Panc1 (cell line): ENCODE measurements around the gene DAB1. TPM values are rescaled to one million over a fixed set of nuclear protein-coding genes. Genes with fewer than 3 reads are reported as not detected.
A peak's percentile ranks its signal among the peaks of the same experiment; 100 is the strongest.

Experiments used
- ATAC-seq: fragments of 200-7000 bp; cut with Tn5 transposase; 2 replicates; pipeline ENCODE4 v1.9.1; 2020; ENCODE audit warnings: mild to moderate bottlenecking, moderate library complexity
- BruUV-seq: library from RNA; stranded (reverse); fragments of 400-500 nt; replicated peaks from 2 replicates; lab custom pipeline; 2021; lab: Mats Ljungman, UMichigan
- CTCF ChIA-PET: fragments of 300-600 bp; sonication (Branson Sonifier 250); formaldehyde crosslinking; loops from one replicate; lab custom pipeline; 2022; ENCODE audit warnings: antibody characterized with exemption; lab: Charles Lee
- POLR2A ChIA-PET: fragments of 300-600 bp; sonication (Branson Sonifier 250); formaldehyde crosslinking; loops from one replicate; lab custom pipeline; 2022; ENCODE audit warnings: antibody characterized with exemption; lab: Charles Lee
- DNase-seq: peaks from one replicate; pipeline ENCODE4 v3.0.0-alpha.2; 2010; ENCODE audit warnings: low read depth, low spot score
- H3K27ac ChIP-seq: 2 replicates; pipeline ENCODE4 v1.5.1; 2011; ENCODE audit warnings: mild to moderate bottlenecking, low read length, inconsistent platforms
- H3K27me3 ChIP-seq: fragments of 200-500 bp; sonication (Bioruptor generic); 2 replicates; pipeline ENCODE4 v1.6.0; 2014; ENCODE audit warnings: low read length, inconsistent platforms; ENCODE audit not compliant: control insufficient read depth, insufficient read depth
- H3K36me3 ChIP-seq: fragments of 200-500 bp; sonication (Bioruptor generic); 2 replicates; pipeline ENCODE4 v1.5.1; 2014; ENCODE audit warnings: inconsistent platforms, mild to moderate bottlenecking, low read length, moderate library complexity; ENCODE audit not compliant: control insufficient read depth, insufficient read depth
- H3K4me1 ChIP-seq: 2 replicates; pipeline ENCODE4 v1.5.1; 2011; ENCODE audit warnings: inconsistent platforms, mild to moderate bottlenecking, low read length, moderate library complexity; ENCODE audit not compliant: control insufficient read depth, insufficient read depth
- H3K4me3 ChIP-seq, 2 experiments: 2 replicates each; pipeline ENCODE4 v1.5.1; 2011 to 2012; ENCODE audit warnings: low read depth in 2 of 2, low read length in 2 of 2, mild to moderate bottlenecking in 2 of 2, inconsistent platforms in 1 of 2, moderate library complexity in 1 of 2
- H3K9me3 ChIP-seq: fragments of 200-500 bp; sonication (Bioruptor generic); 2 replicates; pipeline ENCODE4 v1.5.1; 2014; ENCODE audit warnings: low read depth, mild to moderate bottlenecking, inconsistent platforms, low read length, moderate library complexity; ENCODE audit not compliant: control insufficient read depth, insufficient read depth
- POLR2AphosphoS5 ChIP-seq: IDR thresholded peaks from 2 replicates; pipeline ENCODE4 v1.6.1; 2012; ENCODE audit warnings: mild to moderate bottlenecking, low read depth, low read length, moderate library complexity
- SIN3A ChIP-seq: IDR thresholded peaks from 2 replicates; pipeline ENCODE4 v1.6.1; 2012; ENCODE audit warnings: low read depth, mild to moderate bottlenecking, low read length, moderate library complexity, borderline replicate concordance; ENCODE audit not compliant: insufficient read depth
- TCF7L2 ChIP-seq: IDR thresholded peaks from 2 replicates; pipeline ENCODE4 v1.6.1; 2011; ENCODE audit warnings: mild to moderate bottlenecking, low read depth, low read length, inconsistent platforms
- in situ Hi-C: cut with HindIII; loops from 2 replicates; pipeline ENCODE4 v1.10.0; 2016; ENCODE audit warnings: low sequenced_read_pairs, low pct_unique_long_range_greater_than_20kb
- intact Hi-C: fragments of 100-400 bp; cut with micrococcal nuclease; formaldehyde crosslinking; loops from one replicate; pipeline ENCODE4 v1.10.0; 2022; ENCODE audit not compliant: unreplicated experiment
- total RNA-seq: library from RNA; stranded (reverse); gene quantifications from one replicate; pipeline ENCODE4 v1.2.1, GENCODE V29; 2021; ENCODE audit not compliant: unreplicated experiment
- TF ChIP-seq, protein P1 (sequence below): fragments of 450-650 bp; IDR thresholded peaks from 2 replicates; pipeline ENCODE4 v1.5.1; 2017; ENCODE audit warnings: mild to moderate bottlenecking
- TF ChIP-seq, protein P2 (sequence below), 2 experiments: IDR thresholded peaks; 2 replicates each; pipeline ENCODE4 v1.6.1; 2011 to 2012; ENCODE audit warnings: low read depth in 2 of 2, control low read depth in 1 of 2, low read length in 1 of 2, mild to moderate bottlenecking in 1 of 2, moderate library complexity in 1 of 2; ENCODE audit not compliant: insufficient read depth in 1 of 2

DAB1 gene
- total RNA-seq, 1 experiment from 2014 or later: 0.05 TPM

DNA sequence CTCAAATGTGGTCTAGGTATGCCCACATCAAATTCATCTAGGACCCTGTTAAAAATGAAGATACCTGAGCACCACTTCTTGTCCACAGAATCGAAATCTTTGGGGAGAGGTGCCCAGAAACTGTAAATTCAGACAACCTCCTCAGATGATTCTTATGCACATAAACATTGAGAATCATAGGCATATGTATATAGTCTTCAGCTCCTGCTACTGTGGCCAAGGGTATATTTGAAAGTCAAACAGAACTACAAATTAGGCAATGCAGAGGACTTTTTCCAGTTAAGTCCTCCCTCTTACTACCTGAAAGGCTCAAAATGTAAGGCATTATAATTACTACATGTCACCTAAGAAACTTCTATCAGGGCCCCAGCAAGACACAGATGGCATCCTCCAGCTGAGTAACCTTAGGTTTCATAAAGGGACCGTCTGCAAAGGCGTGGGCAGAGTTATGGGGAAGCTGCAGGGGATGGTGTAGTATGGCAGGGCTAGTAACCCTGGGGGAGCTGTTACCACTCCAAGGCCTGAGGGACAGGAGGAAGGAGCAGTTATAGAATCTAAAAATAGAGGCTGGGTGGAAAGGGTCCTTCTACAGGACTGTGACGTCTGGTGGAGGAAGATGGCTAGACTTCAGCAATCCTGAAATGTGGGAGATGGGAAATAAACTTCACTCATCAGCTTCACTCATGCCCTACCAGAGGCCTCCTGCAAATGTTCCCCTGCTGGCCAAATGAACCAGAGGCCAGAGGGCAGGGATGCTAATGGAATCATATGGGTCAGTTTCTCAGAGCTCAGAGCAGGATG, 46.3 kb downstream of the DAB1 start:
- intact Hi-C loops (no loop called here), in situ Hi-C loops (no loop called here)
- no peaks in the 10 kb centered on the region for H3K4me1 ChIP-seq
- ATAC-seq: no peak
- H3K9me3 ChIP-seq: no peaks in the 10 kb centered on the region
- no peak overlapping the region for H3K27ac ChIP-seq
- DNase-seq: no peak
- H3K4me3 ChIP-seq: no peak overlapping the region
- no peaks in the 10 kb centered on the region for H3K36me3 ChIP-seq
- no peak for TF ChIP-seq POLR2AphosphoS5
- no peak for TF ChIP-seq SIN3A
- TF ChIP-seq, protein P1, sequence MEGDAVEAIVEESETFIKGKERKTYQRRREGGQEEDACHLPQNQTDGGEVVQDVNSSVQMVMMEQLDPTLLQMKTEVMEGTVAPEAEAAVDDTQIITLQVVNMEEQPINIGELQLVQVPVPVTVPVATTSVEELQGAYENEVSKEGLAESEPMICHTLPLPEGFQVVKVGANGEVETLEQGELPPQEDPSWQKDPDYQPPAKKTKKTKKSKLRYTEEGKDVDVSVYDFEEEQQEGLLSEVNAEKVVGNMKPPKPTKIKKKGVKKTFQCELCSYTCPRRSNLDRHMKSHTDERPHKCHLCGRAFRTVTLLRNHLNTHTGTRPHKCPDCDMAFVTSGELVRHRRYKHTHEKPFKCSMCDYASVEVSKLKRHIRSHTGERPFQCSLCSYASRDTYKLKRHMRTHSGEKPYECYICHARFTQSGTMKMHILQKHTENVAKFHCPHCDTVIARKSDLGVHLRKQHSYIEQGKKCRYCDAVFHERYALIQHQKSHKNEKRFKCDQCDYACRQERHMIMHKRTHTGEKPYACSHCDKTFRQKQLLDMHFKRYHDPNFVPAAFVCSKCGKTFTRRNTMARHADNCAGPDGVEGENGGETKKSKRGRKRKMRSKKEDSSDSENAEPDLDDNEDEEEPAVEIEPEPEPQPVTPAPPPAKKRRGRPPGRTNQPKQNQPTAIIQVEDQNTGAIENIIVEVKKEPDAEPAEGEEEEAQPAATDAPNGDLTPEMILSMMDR: 0 out of 2 replicates have a peak, but pooled peaks have one; percentile 6
- no TSS peak for BruUV-seq
- POLR2A ChIA-PET: no interaction called here
- H3K27me3 ChIP-seq: no peaks in the 10 kb centered on the region
- CTCF ChIA-PET: no interaction called here

DNA sequence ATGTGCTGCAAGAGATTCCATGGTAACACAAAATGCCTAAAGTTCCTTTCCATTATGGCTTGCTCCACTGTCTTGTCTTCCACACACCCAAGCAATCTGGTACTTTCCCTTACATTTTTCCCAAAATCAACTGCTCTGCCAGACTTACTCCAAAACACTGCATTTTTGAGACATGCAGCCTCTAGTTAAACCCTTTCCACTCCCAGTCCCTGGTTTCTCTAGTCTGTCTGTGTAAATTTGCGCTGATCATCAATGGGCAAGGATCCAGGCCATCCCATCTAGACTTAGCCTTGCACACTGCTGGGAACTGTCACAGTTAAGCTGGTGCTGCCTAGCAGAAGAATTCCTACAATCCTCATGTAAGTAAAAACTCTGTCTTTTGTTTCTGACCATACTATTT, 47.8 kb downstream of the DAB1 start:
- CTCF ChIA-PET: no interaction called here
- H3K27ac ChIP-seq: no peak overlapping the region
- H3K4me3 ChIP-seq: no peak overlapping the region
- DNase-seq (no peak), ATAC-seq (no peak)
- in situ Hi-C loops (no loop called here), intact Hi-C loops (no loop called here)
- POLR2A ChIA-PET: no interaction called here
- BruUV-seq: no TSS peak
- H3K36me3 ChIP-seq: no peaks in the 10 kb centered on the region
- no peaks in the 10 kb centered on the region for H3K4me1 ChIP-seq
- TF ChIP-seq, protein P1: no peak
- TF ChIP-seq POLR2AphosphoS5: no peak
- no peak for TF ChIP-seq TCF7L2
- TF ChIP-seq, protein P2, sequence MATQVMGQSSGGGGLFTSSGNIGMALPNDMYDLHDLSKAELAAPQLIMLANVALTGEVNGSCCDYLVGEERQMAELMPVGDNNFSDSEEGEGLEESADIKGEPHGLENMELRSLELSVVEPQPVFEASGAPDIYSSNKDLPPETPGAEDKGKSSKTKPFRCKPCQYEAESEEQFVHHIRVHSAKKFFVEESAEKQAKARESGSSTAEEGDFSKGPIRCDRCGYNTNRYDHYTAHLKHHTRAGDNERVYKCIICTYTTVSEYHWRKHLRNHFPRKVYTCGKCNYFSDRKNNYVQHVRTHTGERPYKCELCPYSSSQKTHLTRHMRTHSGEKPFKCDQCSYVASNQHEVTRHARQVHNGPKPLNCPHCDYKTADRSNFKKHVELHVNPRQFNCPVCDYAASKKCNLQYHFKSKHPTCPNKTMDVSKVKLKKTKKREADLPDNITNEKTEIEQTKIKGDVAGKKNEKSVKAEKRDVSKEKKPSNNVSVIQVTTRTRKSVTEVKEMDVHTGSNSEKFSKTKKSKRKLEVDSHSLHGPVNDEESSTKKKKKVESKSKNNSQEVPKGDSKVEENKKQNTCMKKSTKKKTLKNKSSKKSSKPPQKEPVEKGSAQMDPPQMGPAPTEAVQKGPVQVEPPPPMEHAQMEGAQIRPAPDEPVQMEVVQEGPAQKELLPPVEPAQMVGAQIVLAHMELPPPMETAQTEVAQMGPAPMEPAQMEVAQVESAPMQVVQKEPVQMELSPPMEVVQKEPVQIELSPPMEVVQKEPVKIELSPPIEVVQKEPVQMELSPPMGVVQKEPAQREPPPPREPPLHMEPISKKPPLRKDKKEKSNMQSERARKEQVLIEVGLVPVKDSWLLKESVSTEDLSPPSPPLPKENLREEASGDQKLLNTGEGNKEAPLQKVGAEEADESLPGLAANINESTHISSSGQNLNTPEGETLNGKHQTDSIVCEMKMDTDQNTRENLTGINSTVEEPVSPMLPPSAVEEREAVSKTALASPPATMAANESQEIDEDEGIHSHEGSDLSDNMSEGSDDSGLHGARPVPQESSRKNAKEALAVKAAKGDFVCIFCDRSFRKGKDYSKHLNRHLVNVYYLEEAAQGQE (IDR thresholded peaks at IDR 0.05; ENCODE audit: insufficient read depth in 1 of 2, low read depth in 2 of 2, low read length in 1 of 2): no peak
- TF ChIP-seq SIN3A: no peak
- no peaks in the 10 kb centered on the region for H3K9me3 ChIP-seq
- H3K27me3 ChIP-seq: no peaks in the 10 kb centered on the region
